SH-SY5Y (cell line): ENCODE results near the gene DSG3.

Experiments used
- GATA2 ChIP-seq: IDR thresholded peaks from 2 replicates; pipeline ENCODE4 v1.6.1; 2011; ENCODE audit warnings: mild to moderate bottlenecking, low read depth, low read length
- GATA3 ChIP-seq: IDR thresholded peaks from 2 replicates; pipeline ENCODE4 v1.6.1; 2011; ENCODE audit warnings: low read depth, mild to moderate bottlenecking, low read length, moderate library complexity

- TF ChIP-seq GATA2, result no peak
- TF ChIP-seq GATA3, result no peak
Measured at GRCh38 chr18:31424383-31424988, 23.1 kb upstream of the DSG3 start.
